HCEC 1CT (cell line): ENCODE results near the gene HSD17B14.
"Not testable (repeated sequence)": the region's sequence is repeated elsewhere in the genome, so short reads cannot be mapped to it uniquely, and the experiment has no call there.

Source experiments
- DNase-seq: peaks from one replicate; pipeline ENCODE4 v3.0.0-alpha.2; 2017

Gene HSD17B14

GRCh38 chr19:48867123-48867745, 30.9 kb upstream of the HSD17B14 start:
- DNase-seq: no peak

DNA sequence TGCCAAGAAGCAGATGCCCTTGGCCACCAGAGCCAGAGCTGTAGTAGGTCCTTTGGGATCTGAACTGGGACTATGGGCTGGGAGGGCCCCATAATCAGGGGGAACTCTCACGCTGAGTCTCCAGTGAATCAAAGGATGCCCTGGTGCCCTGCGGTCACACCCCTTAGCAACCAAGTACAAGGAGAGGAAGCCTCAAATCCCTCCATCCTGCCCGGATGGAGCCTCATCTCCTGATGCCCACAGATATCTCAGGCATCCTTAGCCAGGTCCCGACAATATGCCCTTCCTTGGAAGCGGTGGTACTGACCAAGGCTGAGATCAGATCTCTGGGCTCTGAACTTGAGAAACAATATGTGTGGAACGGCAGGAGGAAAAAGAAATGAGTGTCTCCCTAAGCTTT, 30.4 kb upstream of the HSD17B14 start:
- no peak for DNase-seq

- DNase-seq: no peak
Observed at GRCh38 chr19:48862827-48863226, 26.5 kb upstream of the HSD17B14 start.

DNA sequence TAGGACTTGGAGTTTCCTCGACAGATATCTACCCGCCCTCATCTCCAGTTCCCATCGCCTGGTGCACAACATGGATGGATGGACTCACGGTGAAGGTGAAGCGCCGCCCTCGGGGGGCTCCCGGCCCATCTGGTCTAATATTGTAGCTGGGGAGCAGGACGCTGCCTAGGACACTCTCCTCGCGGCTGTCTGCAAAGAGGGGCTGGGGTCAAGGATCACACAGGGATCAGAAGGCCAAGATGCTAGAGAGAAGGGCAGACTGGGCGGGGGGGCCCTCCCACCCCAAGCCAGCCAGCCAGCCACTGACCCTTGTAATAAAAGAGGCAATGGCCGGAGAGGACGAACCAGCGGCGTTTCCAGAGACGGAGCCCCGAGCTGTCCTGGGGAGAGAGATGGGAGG, 25.0 kb upstream of the HSD17B14 start:
- DNase-seq: no peak

DNA sequence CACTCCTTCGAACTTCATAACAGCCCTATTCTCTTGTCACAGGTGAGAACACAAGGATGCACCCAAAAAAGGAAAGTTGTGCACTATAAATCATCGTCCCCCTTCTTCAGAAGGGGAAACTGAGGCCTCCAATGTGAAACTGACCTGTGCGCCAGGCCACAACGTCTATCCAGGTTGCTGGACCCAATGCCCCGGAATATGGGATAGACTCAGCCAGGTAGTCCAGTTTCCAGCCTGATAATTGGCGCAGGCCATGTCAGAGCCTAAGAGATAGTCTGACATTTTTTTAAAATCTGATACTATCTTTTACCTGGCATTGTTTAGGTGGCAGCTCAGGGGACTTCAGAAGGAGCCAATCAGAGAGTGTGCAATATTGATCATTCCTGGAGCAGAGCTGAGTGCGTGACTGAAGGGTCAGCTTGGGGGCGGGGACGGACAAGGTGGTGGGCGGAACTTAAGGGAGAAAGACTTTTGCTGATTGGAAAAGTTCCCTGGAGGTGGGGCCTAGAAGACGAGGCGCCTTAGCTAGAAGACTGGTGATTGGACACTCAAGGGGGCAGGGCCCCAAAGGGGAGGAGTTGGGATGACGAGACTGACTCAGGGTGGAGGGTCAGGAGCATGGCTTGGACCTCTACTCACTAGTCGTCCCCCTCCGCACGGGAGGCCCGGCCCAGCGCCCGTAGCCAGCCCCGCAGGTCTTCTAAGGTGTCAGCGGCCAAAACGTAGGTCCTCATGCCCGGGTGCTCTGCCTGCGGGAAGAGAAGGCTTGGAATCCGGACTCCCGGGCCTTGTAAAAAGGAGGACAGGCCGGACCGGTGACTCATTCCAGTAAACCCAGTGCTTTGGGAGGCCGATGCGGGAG, 23.7 kb upstream of the HSD17B14 start:
- no peak for DNase-seq

DNA sequence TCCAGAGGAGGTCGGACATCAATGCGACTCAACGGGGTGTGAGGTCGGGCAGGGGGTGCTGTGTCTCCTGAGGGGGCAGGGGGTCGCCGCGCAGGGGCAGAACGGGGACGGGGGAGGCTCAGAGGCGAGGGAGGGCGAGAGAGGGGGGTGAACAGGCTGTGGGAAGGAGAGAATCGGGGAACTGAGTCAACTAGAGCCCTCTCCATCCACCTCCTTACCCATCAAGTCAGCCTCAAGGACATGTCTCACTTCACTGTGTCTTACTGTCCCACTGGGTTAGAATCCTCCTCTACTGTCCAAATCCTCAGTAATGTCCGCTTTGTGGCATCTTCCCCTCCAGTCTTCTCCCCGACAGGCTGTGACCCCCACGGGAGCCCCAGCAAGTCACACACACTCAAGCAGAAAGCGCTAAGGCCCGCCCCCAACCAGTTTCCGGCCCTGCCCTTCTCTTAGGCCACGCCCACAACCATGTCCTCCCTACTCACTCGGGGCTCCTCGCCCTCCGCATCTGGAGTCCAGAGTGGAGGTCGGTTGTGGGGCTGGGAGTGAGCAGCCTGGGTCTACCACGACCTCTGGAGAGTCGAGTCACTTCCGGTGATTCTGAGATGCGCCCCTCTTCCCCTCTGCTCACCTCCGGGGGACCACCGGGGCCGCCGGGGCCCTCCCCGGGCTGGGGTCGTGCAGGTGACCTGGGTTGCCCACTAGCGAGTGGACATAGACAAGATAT, 22.9 kb upstream of the HSD17B14 start:
- no peak for DNase-seq

DNA sequence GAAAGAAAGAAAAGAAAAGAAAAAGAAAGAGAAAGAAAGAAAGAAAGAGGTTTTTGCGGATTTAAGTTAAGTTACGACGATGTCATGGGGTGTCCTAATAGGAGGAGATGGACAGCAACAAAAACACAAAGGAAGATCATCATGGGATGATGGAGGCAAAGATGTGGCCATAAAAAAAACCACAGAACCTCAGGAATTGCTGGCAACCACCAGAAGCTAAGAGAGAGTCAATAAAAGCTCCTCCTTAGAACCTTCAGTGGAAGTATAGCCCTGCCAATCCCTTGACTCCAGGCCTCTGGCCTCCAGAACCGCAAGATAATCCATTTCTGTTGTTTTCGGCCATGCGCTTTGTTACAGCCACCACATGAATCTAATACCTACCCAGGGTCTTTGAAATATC, 20.6 kb upstream of the HSD17B14 start:
- DNase-seq: no peak

DNA sequence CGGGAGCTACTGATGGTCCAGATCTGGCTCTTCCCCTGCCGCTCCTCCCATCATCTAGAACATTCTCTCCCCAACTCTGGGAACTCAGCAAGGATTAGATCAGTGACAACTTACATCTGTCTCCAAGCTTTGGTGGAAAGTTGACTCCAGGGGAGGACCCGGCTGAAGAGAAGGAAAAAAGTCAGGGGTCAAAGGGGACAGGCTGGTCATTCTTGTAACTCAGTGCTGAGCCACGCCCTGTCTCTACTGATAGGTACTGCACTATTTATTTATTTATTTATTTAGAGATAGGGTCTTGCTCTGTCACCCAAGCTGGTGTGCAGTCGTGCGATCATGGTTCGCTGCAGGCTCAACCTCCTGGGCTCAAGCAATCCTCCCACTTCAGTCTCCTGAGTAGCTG, 17.8 kb upstream of the HSD17B14 start:
- no peak for DNase-seq

- DNase-seq: no peak
Observed at GRCh38 chr19:48853483-48853882, 17.2 kb upstream of the HSD17B14 start.

DNA sequence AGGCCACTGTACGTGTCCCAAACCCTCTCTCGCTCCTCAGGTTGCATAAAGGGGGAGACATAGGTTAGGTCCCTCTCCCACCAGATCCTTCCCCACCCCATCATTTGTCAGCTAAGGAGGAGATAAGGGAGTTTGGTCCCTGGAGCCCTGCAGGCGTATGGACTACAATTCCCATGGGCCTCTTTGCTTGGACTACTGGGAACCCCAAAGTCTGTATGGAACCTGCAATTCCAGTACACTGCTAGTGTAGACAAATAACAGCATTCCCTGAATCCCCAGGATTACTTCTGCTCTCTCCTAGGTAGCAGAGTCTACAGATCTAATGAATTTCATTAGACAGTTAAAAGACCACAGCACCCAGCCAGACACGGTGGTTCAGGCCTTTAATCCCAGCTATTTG, 16.0 kb upstream of the HSD17B14 start:
- no peak for DNase-seq

- not testable (repeated sequence) for DNase-seq
Observed at GRCh38 chr19:48846659-48847058, 10.4 kb upstream of the HSD17B14 start.

- no peak for DNase-seq
Observed at GRCh38 chr19:48845384-48845783, 9.1 kb upstream of the HSD17B14 start.

- DNase-seq: peak; percentile 52
Observed at GRCh38 chr19:48844472-48844871, 8.2 kb upstream of the HSD17B14 start.

- peak; percentile 40 for DNase-seq
Observed at GRCh38 chr19:48842789-48843162, 6.5 kb upstream of the HSD17B14 start.

DNA sequence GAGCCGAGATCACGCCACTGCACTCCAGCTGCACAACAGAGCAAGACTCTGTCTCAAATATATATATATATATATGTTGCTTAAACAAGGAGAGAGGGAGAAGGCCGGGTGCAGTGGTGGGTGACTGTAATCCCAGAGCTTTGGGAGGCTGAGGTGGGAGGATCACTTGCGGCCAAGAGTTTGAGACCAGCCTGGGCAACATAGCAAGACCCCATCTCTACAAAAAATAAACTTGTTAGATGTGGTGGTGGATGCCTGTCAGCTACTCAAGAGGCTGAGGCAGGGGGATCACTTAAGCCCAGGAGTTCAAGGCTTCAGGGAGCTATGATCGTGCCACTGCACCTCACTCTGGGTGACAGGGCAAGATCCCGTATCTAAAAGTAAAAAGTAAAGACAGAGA, 5.3 kb upstream of the HSD17B14 start:
- no peak for DNase-seq

GRCh38 chr19:48841047-48841446, 4.8 kb upstream of the HSD17B14 start:
- DNase-seq: no peak

GRCh38 chr19:48837687-48838086, 1.4 kb upstream of the HSD17B14 start:
- no peak for DNase-seq

DNA sequence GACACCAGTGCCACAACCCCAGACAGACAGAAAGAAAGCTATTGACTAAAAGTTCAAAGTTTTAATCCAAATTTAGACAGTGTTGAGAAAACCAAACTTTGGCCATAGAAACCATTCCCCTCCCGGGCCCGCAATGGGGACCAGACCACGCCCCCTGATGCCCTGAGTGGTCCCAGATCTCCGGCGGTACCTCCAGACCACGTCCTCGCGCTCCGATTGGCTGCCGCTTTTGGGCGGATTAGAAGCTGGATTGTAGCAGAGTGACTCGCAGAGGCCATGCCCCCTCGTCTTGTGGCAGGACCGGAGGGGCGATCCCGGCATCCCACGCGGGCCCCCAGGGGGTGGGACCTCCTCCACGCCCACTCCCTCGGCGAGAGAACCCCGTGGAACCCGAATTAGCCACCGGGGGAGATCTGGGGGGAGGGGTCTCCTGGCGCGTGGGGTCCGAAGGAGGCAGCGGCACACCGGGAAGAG, 797 bp upstream of the HSD17B14 start:
- peak; percentile 80 for DNase-seq

- DNase-seq: peak; percentile 72
Observed at GRCh38 chr19:48835734-48836088, 580 bp downstream of the HSD17B14 start.

DNA sequence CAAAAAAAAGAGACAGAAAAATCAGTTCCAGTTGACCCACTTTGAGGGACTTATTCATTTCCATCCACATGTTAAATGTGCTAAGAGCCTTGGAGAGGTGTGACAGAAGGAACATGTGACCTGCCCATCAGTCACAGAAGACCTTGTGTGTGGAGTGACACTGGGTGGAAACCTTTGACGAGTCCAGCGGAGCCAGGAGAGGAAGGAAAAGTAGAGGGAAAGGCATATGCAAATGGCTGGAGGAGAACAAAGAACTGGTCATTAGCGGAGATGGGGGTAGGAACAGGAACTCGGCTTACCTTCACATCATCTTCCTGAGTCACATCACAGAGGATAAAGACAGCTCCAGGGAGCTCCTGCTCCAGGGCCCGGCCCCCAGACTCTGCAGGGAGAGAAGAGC, 2.3 kb downstream of the HSD17B14 start:
- no peak for DNase-seq

- DNase-seq: no peak
Observed at GRCh38 chr19:48833049-48833448, 3.2 kb downstream of the HSD17B14 start.

DNA sequence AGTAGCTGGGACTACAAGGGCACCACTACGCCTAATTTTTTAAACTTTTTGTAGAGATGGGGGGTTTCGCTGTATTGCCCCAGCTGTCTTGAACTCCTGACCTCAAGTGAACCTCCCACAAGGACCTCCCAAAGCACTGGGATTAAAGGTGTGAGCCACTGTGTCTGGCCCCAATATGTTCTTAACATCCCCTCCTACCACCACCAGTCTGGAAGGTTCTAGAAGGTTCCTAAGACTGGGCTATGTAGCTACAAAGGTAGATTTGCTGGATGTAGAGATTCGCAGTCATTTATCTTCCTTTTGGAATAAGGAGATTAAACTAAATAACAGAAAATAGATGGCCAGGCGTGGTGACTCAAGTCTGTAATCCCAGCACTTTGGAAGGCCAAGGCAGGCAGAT, 5.3 kb downstream of the HSD17B14 start:
- no peak for DNase-seq

DNA sequence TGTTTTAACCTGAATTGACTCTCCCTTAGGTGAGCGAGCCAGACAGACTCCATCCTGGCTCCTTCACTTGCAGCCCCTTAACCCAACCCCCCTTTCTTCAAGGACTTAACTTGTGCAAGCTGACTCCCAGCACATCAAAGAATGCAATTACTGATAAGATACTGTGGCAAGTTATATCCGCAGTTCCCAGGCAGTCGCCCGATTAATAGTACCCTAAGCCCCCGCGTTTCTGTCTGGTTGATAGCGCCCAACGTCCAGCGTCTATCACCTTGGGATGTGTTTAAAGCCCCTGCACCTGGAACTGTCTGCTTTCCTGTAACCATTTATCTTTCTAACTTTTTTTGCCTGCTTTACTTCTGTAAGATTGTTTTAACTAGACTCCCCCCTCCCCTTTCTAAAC, 6.2 kb downstream of the HSD17B14 start:
- no peak for DNase-seq

DNA sequence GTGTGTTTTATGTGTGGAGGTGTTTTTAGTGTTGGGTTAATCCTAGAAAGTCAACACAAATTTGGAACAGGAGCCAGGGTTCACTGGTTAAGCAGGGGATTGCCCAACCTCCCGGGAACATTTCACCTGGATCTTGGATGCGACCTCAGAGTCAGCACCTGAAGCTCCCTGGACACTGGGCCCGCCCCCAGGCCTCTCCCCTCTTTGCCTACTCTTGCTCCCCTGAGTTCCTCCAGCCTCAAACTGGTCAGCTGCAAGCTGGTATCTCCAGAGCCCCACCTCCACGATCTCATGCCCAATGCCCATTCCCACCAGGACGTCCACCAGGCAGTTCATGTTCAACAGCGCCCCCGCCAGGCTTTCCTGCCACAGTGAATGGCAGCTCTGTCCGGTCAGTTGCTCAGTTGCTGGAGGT, 9.7 kb downstream of the HSD17B14 start:
- no peak for DNase-seq
